ENCODE measurements around the gene FOXD2.

FOXD2 gene

DNA sequence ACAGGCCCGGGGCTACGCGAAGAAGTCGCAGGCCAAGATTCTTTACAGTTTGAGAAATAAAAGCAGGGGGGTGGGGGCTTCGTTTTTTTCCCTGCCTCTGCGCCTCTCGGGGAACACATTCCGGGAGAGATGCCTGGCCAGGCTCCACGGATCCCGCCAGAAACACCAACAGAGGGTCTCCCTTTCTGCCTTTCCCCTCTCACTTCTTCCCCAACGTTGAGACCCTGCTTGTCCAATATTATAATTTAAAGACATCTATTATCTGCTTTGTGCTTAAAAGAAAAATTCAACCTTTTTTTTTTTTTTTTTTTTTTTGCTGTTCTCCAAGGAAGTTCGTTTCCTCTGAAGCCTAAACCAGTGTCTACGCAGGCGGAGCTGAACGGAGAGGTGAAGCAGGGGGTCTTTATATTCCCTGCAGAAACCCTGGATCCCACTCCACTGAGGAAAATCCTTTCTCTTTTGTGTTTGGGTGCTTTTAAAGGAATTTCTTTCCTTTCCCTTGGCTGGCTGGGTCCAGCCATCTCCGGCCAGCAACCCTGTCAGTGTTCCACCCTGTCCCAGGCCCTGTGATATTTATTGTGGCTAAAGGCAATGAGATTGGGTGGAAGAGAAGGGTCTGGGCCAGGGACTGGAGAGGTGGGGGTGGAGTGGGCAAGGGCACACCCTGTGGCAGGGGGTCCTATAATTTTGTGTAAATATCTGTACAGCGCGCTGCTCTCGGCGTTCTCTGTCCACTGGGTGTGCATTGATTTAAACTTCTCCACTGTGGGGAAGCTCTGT lies 2.2 kb downstream of the FOXD2 start:
- no peak overlapping the region for H2BK15ac ChIP-seq (ENCODE audit: low read depth, poor library complexity, severe bottlenecking)
- H2BK12ac ChIP-seq (ENCODE audit: low read length in 2 of 2): no peak overlapping the region
- no peak overlapping the region for H2BK120ac ChIP-seq (ENCODE audit: low read depth, low read length)
- H3K4me1 ChIP-seq (ENCODE audit: control insufficient read depth, insufficient read depth, low read depth, low read length): peaks cover 27% of the 10 kb centered on the region
- H3K9me3 ChIP-seq (ENCODE audit: control insufficient read depth, low read length): no peaks in the 10 kb centered on the region
- no peak overlapping the region for H3K27ac ChIP-seq (ENCODE audit: low read length, poor library complexity, severe bottlenecking)
- H3K79me1 ChIP-seq (replicated peaks; ENCODE audit: low read length, poor library complexity, severe bottlenecking): no peaks in the 10 kb centered on the region
- no peak overlapping the region for H2AK5ac ChIP-seq (ENCODE audit: low read length, severe bottlenecking)
- H3K18ac ChIP-seq (ENCODE audit: low read depth in 1 of 2, low read length in 2 of 2): no peak overlapping the region
- H4K8ac ChIP-seq (ENCODE audit: low read length): no peak overlapping the region
- no peak overlapping the region for H2BK5ac ChIP-seq (ENCODE audit: low read depth, low read length, poor library complexity, severe bottlenecking)
- no peak overlapping the region for H3K4me3 ChIP-seq (ENCODE audit: insufficient read depth in 1 of 2, low read depth in 1 of 2, low read length in 2 of 2)
- no peaks in the 10 kb centered on the region for H3K36me3 ChIP-seq (ENCODE audit: control insufficient read depth in 1 of 2, insufficient read depth in 2 of 2, low read depth in 1 of 2, low read length in 2 of 2)
- peaks cover 78 to 87% of the 10 kb centered on the region in 2 experiments for H3K27me3 ChIP-seq (ENCODE audit: control insufficient read depth in 1 of 2, insufficient read depth in 1 of 2, low read length in 2 of 2)
- H4K91ac ChIP-seq (ENCODE audit: low read length): no peak overlapping the region
- H3K4me2 ChIP-seq (ENCODE audit: low read length, poor library complexity, severe bottlenecking): no peak overlapping the region
- WGBS: 18% methylated on average over 16 of the region's 20 CpGs
- no peak overlapping the region for H3K4ac ChIP-seq (ENCODE audit: low read depth in 1 of 2, low read length in 2 of 2)
- no peak overlapping the region for H2AFZ ChIP-seq (ENCODE audit: low read depth, low read length)
- no peak overlapping the region for H3K23ac ChIP-seq (ENCODE audit: low read length in 2 of 2)
- H3K9ac ChIP-seq (ENCODE audit: low read length): no peak overlapping the region
- DNase-seq: no peak
- H3K14ac ChIP-seq (ENCODE audit: low read length in 2 of 2): no peak overlapping the region

- no peak overlapping the region for H3K4ac ChIP-seq (ENCODE audit: low read depth in 1 of 2, low read length in 2 of 2)
- no peak overlapping the region for H2BK120ac ChIP-seq (ENCODE audit: low read depth, low read length)
- peaks cover 78 to 87% of the 10 kb centered on the region in 2 experiments for H3K27me3 ChIP-seq (ENCODE audit: control insufficient read depth in 1 of 2, insufficient read depth in 1 of 2, low read length in 2 of 2)
- H3K18ac ChIP-seq (ENCODE audit: low read depth in 1 of 2, low read length in 2 of 2): no peak overlapping the region
- no peak overlapping the region for H3K9ac ChIP-seq (ENCODE audit: low read length)
- no peak overlapping the region for H2BK12ac ChIP-seq (ENCODE audit: low read length in 2 of 2)
- H3K79me1 ChIP-seq (replicated peaks; ENCODE audit: low read length, poor library complexity, severe bottlenecking): no peaks in the 10 kb centered on the region
- 8% methylated on average over 4 of the region's 5 CpGs for WGBS
- no peak overlapping the region for H3K14ac ChIP-seq (ENCODE audit: low read length in 2 of 2)
- H4K8ac ChIP-seq (ENCODE audit: low read length): no peak overlapping the region
- no peak overlapping the region for H4K91ac ChIP-seq (ENCODE audit: low read length)
- H3K4me1 ChIP-seq (ENCODE audit: control insufficient read depth, insufficient read depth, low read depth, low read length): peaks cover 28% of the 10 kb centered on the region
- no peak overlapping the region for H2BK5ac ChIP-seq (ENCODE audit: low read depth, low read length, poor library complexity, severe bottlenecking)
- no peak overlapping the region for H2AFZ ChIP-seq (ENCODE audit: low read depth, low read length)
- no peak overlapping the region for H3K4me3 ChIP-seq (ENCODE audit: insufficient read depth in 1 of 2, low read depth in 1 of 2, low read length in 2 of 2)
- H2AK5ac ChIP-seq (ENCODE audit: low read length, severe bottlenecking): no peak overlapping the region
- H3K4me2 ChIP-seq (ENCODE audit: low read length, poor library complexity, severe bottlenecking): no peak overlapping the region
- no peak overlapping the region for H2BK15ac ChIP-seq (ENCODE audit: low read depth, poor library complexity, severe bottlenecking)
- H3K9me3 ChIP-seq (ENCODE audit: control insufficient read depth, low read length): no peaks in the 10 kb centered on the region
- peak; percentile 32 for DNase-seq
- H3K36me3 ChIP-seq (ENCODE audit: control insufficient read depth in 1 of 2, insufficient read depth in 2 of 2, low read depth in 1 of 2, low read length in 2 of 2): no peaks in the 10 kb centered on the region
- no peak overlapping the region for H3K27ac ChIP-seq (ENCODE audit: low read length, poor library complexity, severe bottlenecking)
- H3K23ac ChIP-seq (ENCODE audit: low read length in 2 of 2): no peak overlapping the region
These were observed 2.8 kb downstream of the FOXD2 start for GRCh38 chr1:47440599-47441081.

GRCh38 chr1:47441450-47442106 lies 3.7 kb downstream of the FOXD2 start:
- DNase-seq: no peak
- H3K4ac ChIP-seq (ENCODE audit: low read depth in 1 of 2, low read length in 2 of 2): no peak overlapping the region
- no peak overlapping the region for H3K23ac ChIP-seq (ENCODE audit: low read length in 2 of 2)
- H3K36me3 ChIP-seq (ENCODE audit: control insufficient read depth in 1 of 2, insufficient read depth in 2 of 2, low read depth in 1 of 2, low read length in 2 of 2): no peaks in the 10 kb centered on the region
- no peak overlapping the region for H3K4me3 ChIP-seq (ENCODE audit: insufficient read depth in 1 of 2, low read depth in 1 of 2, low read length in 2 of 2)
- no peak overlapping the region for H2BK120ac ChIP-seq (ENCODE audit: low read depth, low read length)
- H2BK15ac ChIP-seq (ENCODE audit: low read depth, poor library complexity, severe bottlenecking): no peak overlapping the region
- no peak overlapping the region for H2AFZ ChIP-seq (ENCODE audit: low read depth, low read length)
- H4K8ac ChIP-seq (ENCODE audit: low read length): no peak overlapping the region
- H3K14ac ChIP-seq (ENCODE audit: low read length in 2 of 2): no peak overlapping the region
- H3K4me2 ChIP-seq (ENCODE audit: low read length, poor library complexity, severe bottlenecking): no peak overlapping the region
- H3K79me1 ChIP-seq (replicated peaks; ENCODE audit: low read length, poor library complexity, severe bottlenecking): no peaks in the 10 kb centered on the region
- no peak overlapping the region for H4K91ac ChIP-seq (ENCODE audit: low read length)
- H3K9ac ChIP-seq (ENCODE audit: low read length): no peak overlapping the region
- H3K27me3 ChIP-seq (ENCODE audit: control insufficient read depth in 1 of 2, insufficient read depth in 1 of 2, low read length in 2 of 2): peaks cover 78 to 87% of the 10 kb centered on the region in 2 experiments
- no peak overlapping the region for H3K18ac ChIP-seq (ENCODE audit: low read depth in 1 of 2, low read length in 2 of 2)
- H2AK5ac ChIP-seq (ENCODE audit: low read length, severe bottlenecking): no peak overlapping the region
- no peak overlapping the region for H2BK5ac ChIP-seq (ENCODE audit: low read depth, low read length, poor library complexity, severe bottlenecking)
- peaks cover 26% of the 10 kb centered on the region for H3K4me1 ChIP-seq (ENCODE audit: control insufficient read depth, insufficient read depth, low read depth, low read length)
- no peaks in the 10 kb centered on the region for H3K9me3 ChIP-seq (ENCODE audit: control insufficient read depth, low read length)
- WGBS: 48% methylated on average over 3 of the region's 3 CpGs
- no peak overlapping the region for H2BK12ac ChIP-seq (ENCODE audit: low read length in 2 of 2)
- H3K27ac ChIP-seq (ENCODE audit: low read length, poor library complexity, severe bottlenecking): no peak overlapping the region

- H2AK5ac ChIP-seq (ENCODE audit: low read length, severe bottlenecking): no peak overlapping the region
- peaks cover 20% of the 10 kb centered on the region for H3K4me1 ChIP-seq (ENCODE audit: control insufficient read depth, insufficient read depth, low read depth, low read length)
- no peak overlapping the region for H3K18ac ChIP-seq (ENCODE audit: low read depth in 1 of 2, low read length in 2 of 2)
- H3K9me3 ChIP-seq (ENCODE audit: control insufficient read depth, low read length): no peaks in the 10 kb centered on the region
- no peak overlapping the region for H2AFZ ChIP-seq (ENCODE audit: low read depth, low read length)
- no peak overlapping the region for H3K27ac ChIP-seq (ENCODE audit: low read length, poor library complexity, severe bottlenecking)
- no peak overlapping the region for H2BK120ac ChIP-seq (ENCODE audit: low read depth, low read length)
- WGBS: 60% methylated on average over 4 of the region's 4 CpGs
- H2BK15ac ChIP-seq (ENCODE audit: low read depth, poor library complexity, severe bottlenecking): no peak overlapping the region
- H3K14ac ChIP-seq (ENCODE audit: low read length in 2 of 2): no peak overlapping the region
- H3K4me2 ChIP-seq (ENCODE audit: low read length, poor library complexity, severe bottlenecking): no peak overlapping the region
- no peak overlapping the region for H4K91ac ChIP-seq (ENCODE audit: low read length)
- H4K8ac ChIP-seq (ENCODE audit: low read length): no peak overlapping the region
- H3K4me3 ChIP-seq (ENCODE audit: insufficient read depth in 1 of 2, low read depth in 1 of 2, low read length in 2 of 2): no peak overlapping the region
- H3K9ac ChIP-seq (ENCODE audit: low read length): no peak overlapping the region
- H3K23ac ChIP-seq (ENCODE audit: low read length in 2 of 2): no peak overlapping the region
- no peak for DNase-seq
- peaks cover 80 to 88% of the 10 kb centered on the region in 2 experiments for H3K27me3 ChIP-seq (ENCODE audit: control insufficient read depth in 1 of 2, insufficient read depth in 1 of 2, low read length in 2 of 2)
- no peaks in the 10 kb centered on the region for H3K79me1 ChIP-seq (replicated peaks; ENCODE audit: low read length, poor library complexity, severe bottlenecking)
- no peak overlapping the region for H2BK12ac ChIP-seq (ENCODE audit: low read length in 2 of 2)
- H3K36me3 ChIP-seq (ENCODE audit: control insufficient read depth in 1 of 2, insufficient read depth in 2 of 2, low read depth in 1 of 2, low read length in 2 of 2): no peaks in the 10 kb centered on the region
- no peak overlapping the region for H2BK5ac ChIP-seq (ENCODE audit: low read depth, low read length, poor library complexity, severe bottlenecking)
- no peak overlapping the region for H3K4ac ChIP-seq (ENCODE audit: low read depth in 1 of 2, low read length in 2 of 2)
These were observed 4.4 kb downstream of the FOXD2 start for GRCh38 chr1:47442202-47442601.
